WERI-Rb-1 (cell line): ENCODE results near the gene SLC13A5.

ENCODE experiments used
- DNase-seq: peaks from one replicate; pipeline ENCODE4 v3.0.0-alpha.2; 2020
- H3K27ac ChIP-seq: fragments of 250-450 bp; sonication (Bioruptor Pico); 2 replicates; pipeline ENCODE4 v1.5.1; 2020; ENCODE audit warnings: mild to moderate bottlenecking, moderate library complexity
- H3K27me3 ChIP-seq: fragments of 250-450 bp; sonication (Bioruptor Pico); 2 replicates; pipeline ENCODE4 v1.5.1; 2021; ENCODE audit warnings: mild to moderate bottlenecking, low read depth, moderate library complexity; ENCODE audit not compliant: insufficient read depth, severe bottlenecking
- H3K36me3 ChIP-seq: fragments of 250-450 bp; sonication (Bioruptor Pico); 2 replicates; pipeline ENCODE4 v1.5.1; 2020; ENCODE audit warnings: mild to moderate bottlenecking, moderate library complexity
- H3K4me3 ChIP-seq: 2 replicates; pipeline ENCODE4 v1.5.1; 2011; ENCODE audit warnings: low read depth, mild to moderate bottlenecking, control low read depth, low read length
- H3K9me3 ChIP-seq: fragments of 250-450 bp; sonication (Bioruptor Pico); 2 replicates; pipeline ENCODE4 v1.5.1; 2021; ENCODE audit warnings: mild to moderate bottlenecking, moderate library complexity; ENCODE audit not compliant: severe bottlenecking
- CTCF ChIP-seq: IDR thresholded peaks from 2 replicates; pipeline ENCODE4 v1.5.1; 2011; ENCODE audit warnings: low read depth, mild to moderate bottlenecking, control low read depth, inconsistent platforms, low read length

SLC13A5 gene

DNA sequence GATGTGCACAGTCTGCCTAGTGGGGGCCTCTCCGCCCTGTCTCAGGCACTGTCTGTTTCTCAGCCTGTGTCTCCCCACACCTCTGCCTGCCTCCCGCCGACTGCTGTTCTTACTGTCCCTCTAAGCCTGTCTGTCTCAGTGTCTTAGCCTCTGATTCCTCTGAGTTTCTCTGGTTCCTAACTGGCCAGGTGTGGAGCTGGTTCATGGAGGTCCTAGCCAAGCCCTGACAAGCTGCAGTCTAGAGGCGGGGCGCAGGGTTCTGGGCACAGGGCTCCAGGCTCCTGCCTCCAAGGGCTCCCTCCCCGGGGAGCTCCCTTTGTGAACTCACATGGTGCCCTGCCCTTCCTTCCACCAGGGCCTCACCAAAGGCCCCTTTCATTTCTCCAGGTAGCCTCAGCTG is 42.2 kb downstream of the SLC13A5 start:
- no peak for TF ChIP-seq CTCF
- H3K4me3 ChIP-seq: no peak overlapping the region
- H3K27ac ChIP-seq: no peak overlapping the region
- H3K9me3 ChIP-seq: no peaks in the 10 kb centered on the region
- H3K36me3 ChIP-seq: no peaks in the 10 kb centered on the region
- H3K27me3 ChIP-seq: no peaks in the 10 kb centered on the region
- DNase-seq: no peak

DNA sequence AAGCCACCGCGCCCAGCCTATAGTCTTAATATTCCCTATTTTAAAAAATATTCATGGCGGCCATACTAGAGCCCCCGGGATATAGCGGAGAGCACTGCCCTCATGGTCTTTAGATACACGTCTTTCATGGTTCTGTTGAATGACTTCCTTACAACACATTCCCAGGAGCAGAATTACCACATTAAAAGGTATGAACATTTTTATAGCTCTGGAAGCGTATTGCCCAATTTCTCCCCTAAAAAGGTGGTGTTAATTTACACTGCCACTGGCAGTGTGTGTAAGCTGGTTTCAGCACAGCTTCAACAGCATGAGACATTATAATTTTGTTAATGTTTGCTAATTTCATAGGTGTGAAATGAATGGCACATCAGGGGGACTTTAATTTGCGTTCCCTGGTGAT is 42.6 kb downstream of the SLC13A5 start:
- H3K9me3 ChIP-seq: no peaks in the 10 kb centered on the region
- no peak for DNase-seq
- TF ChIP-seq CTCF: no peak
- H3K27ac ChIP-seq: no peak overlapping the region
- no peak overlapping the region for H3K4me3 ChIP-seq
- H3K27me3 ChIP-seq: no peaks in the 10 kb centered on the region
- H3K36me3 ChIP-seq: no peaks in the 10 kb centered on the region

DNA sequence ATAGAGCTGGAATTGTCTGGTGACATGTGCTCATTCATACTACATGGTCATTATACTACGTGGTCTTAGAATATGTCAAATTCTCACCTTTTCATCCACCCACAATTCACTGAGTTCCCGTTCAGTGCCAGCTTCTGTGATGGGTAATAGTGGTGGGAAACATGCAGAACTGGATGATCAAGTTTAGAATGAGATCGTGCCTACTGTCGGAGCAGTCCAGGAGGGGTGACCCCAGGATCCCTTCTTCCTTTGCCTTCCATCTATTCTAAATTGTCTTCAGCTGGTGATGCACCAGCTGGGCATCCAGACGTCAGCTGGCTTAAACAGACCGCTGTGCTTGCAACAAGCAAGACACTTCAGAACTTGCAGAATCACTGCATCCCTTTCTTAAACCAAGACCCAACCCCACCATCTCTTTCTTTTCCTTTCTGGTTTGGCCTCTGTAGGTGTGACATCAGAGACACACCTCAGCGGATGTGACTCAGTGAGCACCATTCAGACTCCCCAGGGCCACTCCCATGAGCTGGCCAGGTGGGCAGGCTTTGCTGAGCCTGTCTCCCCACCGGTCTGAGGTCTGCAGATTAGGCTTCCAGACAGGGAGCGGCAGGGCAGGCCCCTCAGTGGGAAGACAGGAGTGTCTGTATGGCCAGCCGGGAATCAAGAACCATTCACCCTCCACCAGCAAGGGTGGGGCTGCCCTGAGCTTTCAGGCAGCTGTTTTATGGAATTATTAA is 43.5 kb downstream of the SLC13A5 start:
- no peak overlapping the region for H3K4me3 ChIP-seq
- TF ChIP-seq CTCF: no peak
- H3K36me3 ChIP-seq: no peaks in the 10 kb centered on the region
- DNase-seq: no peak
- H3K27me3 ChIP-seq: no peaks in the 10 kb centered on the region
- H3K9me3 ChIP-seq: no peaks in the 10 kb centered on the region
- H3K27ac ChIP-seq: no peak overlapping the region

GRCh38 chr17:6668727-6669425 is 44.3 kb downstream of the SLC13A5 start:
- no peaks in the 10 kb centered on the region for H3K27me3 ChIP-seq
- H3K9me3 ChIP-seq: no peaks in the 10 kb centered on the region
- TF ChIP-seq CTCF: no peak
- DNase-seq: no peak
- H3K4me3 ChIP-seq: no peak overlapping the region
- H3K27ac ChIP-seq: no peak overlapping the region
- H3K36me3 ChIP-seq: no peaks in the 10 kb centered on the region

DNA sequence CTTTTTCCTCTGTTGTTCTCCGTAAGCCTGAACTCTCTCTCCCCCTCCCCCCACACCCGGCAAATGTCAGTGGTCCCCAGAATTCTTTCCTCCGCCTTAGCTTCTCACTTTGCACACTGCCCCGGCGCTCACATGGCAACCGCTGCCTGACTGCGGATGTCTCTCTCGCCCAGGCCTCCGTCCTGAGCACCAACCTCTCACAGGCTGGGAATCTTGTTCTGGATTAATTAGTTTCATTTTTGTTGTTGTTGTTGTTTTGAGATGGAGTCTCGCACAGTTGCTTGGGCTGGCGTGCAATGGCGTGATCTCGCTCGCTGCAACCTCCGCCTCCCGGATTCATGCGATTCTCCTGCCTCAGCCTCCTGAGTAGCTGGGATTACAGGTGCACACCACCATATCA is 45.0 kb downstream of the SLC13A5 start:
- Histone ChIP-seq H3K4me3 (no peak overlapping the region), H3K27ac (no peak overlapping the region), H3K36me3 (no peaks in the 10 kb centered on the region), H3K27me3 (no peaks in the 10 kb centered on the region), H3K9me3 (no peaks in the 10 kb centered on the region)
- no peak for DNase-seq
- TF ChIP-seq CTCF: no peak
